Measurements from ENCODE around the gene VWA5B2. TPM values are rescaled to one million over a fixed set of nuclear protein-coding genes. Genes with fewer than 3 reads are reported as not detected.

Gene VWA5B2
- total and polyA plus RNA-seq, 9 of the 15 experiments (the other 6 are each of a cell fraction or from before 2014, with no cell fraction given): 0.04 TPM; not detected in 8

- TF ChIP-seq ZNF609 (CRISPR knock-in tag; IDR thresholded peaks at IDR 0.05; ENCODE audit: borderline replicate concordance) (no peak), ZNF695 (CRISPR knock-in tag; IDR thresholded peaks at IDR 0.05) (no peak), STAT6 (CRISPR knock-in tag; IDR thresholded peaks at IDR 0.05) (no peak; the same call in 1 of the 2 replicates), ADNP (tag; IDR thresholded peaks at IDR 0.05) (no peak), ATF3 (IDR thresholded peaks at IDR 0.05) (no peak), ATF3 (CRISPR knock-in tag; conservative IDR thresholded peaks at IDR 0.05) (no peak), ZNF830 (CRISPR knock-in tag; IDR thresholded peaks at IDR 0.05) (no peak), PTTG1 (tag; IDR thresholded peaks at IDR 0.05; ENCODE audit: low read depth) (no peak), TGIF2 (CRISPR knock-in tag; IDR thresholded peaks at IDR 0.05) (no peak), ZNF41 (CRISPR knock-in tag; conservative IDR thresholded peaks at IDR 0.05) (no peak), POLR3G (IDR thresholded peaks at IDR 0.05; ENCODE audit: extremely low read depth, insufficient read length, insufficient replicate concordance) (no peak), SIRT6 (IDR thresholded peaks at IDR 0.05; ENCODE audit: low read depth, low read length) (no peak), ZMIZ1 (IDR thresholded peaks at IDR 0.05; ENCODE audit: low read depth in 2 of 2, low read length in 2 of 2) (no peak), ZNF274 (IDR thresholded peaks at IDR 0.05; ENCODE audit: borderline replicate concordance, low read depth, low read length) (no peak), POLR2A (conservative IDR thresholded peaks at IDR 0.05) (peak; percentile 95)
Observed at GRCh38 chr3:184248454-184249411, 19.3 kb downstream of the VWA5B2 start, which contains the start of gene ALG3 (continued).

Data from K562 (cell line).